Heart left ventricle (tissue), 13 donors: ENCODE data around the gene FBXO38.

Experiments used
- CTCF ChIP-seq, 12 donors: fragments of 200-600 bp; sonication (generic) in 4 of 12; IDR thresholded peaks; one replicate each; pipeline versions ENCODE4 v1.5.0 to v1.8.0; 2018 to 2022; ENCODE audit warnings: antibody characterized with exemption in 12 of 12, mild to moderate bottlenecking in 5 of 12
- POLR2A ChIP-seq, 2 donors: fragments of 450-650 bp; IDR thresholded peaks; one replicate each; pipeline ENCODE4 v1.6.1; 2017; ENCODE audit warnings: antibody characterized with exemption in 2 of 2, mild to moderate bottlenecking in 2 of 2, moderate library complexity in 2 of 2
- donor health status: ischemic (EF 13 %, LVEDD 7.1; RV severe dilation, severe dysfunction).
- donor health status: DM: no; HTN: yes; CAD: no.
- donor health status: DM: no; HTN: no; CAD: no.
- donor health status: ischemic (EF 25% LVEDD 6.9; RV normal size, moderate dysfunction).
- donor health status: ischemic (EF 25% LVEDD 5.7; RV mildly dilated, moderate dysfunction).
- donor health status: ischemic (EF 35%, LVEDD 5.7; RV mildly dilated, moderate dysfunction).
- donor health status: nonischemic (EF 11% LVEDD 7.7; RV severe dilation, severe dysfunction).
- donor health status: DM: yes; HTN: yes; CAD: no.
- donor health status: PGD.
- donor health status: ischemic (EF 29% LVEDD 5.4; RV normal size, mild dysfunction).
- donor health status: nonischemic (EF 23%, LVEDD 6.1; RV moderate dilation, normal function).

DNA sequence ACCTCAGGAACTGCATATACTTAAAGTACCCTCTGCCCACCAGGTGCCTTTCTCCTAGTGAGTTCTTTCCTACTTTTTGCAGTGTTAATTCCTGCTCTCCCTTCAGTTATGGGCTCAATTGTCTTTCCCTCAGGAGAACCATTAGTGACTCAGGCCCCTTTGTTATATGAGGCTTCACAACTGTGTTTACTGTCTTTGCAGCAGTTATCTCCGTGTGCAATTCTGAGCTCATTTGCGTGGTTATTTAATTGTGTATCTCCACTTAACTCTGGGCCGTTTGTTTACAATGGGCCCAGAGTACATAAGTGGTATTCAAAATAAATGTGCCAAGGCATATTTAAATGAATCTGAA is 9.6 kb downstream of the FBXO38 start:
- TF ChIP-seq POLR2A (IDR thresholded peaks at IDR 0.05) = no peak
- TF ChIP-seq CTCF (IDR thresholded peaks at IDR 0.05) = no peak
